ENCODE results near the gene EVPL.

Gene EVPL

DNA sequence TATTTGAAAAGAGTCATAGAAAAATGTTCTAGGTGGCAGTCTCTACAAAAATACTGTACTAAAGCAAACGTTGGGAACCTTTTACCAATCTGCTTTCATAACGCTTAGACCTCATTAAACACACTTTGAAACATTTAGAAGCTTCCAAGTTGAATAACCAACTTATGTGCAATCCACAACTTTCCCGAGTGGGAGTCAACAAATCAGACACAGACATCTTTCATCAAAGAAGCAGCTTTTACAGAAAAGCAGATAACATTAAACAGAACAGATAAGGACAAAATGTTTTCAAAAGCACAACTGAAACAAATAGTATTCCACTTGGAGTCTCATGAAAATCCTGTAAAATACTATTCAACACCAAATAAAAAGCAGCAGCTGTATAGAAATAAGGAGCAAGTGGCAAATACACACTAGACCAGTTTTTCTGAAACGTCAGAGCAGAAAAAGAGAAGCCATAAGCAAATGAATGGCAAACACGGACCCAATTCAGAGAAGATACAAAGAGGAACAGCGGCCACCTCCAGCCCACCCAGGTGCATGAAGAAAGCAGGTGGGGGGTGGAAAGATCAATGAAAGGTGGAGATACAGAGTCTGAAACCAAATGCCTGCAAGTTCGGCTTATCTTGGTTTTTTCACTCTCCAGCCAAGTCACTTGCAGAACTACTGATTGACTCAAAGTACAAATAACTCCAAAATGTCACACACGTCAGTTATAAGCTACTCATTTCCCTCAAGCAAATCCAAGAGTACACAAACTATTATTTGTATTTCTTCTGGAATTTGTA lies 67.9 kb downstream of the EVPL start:
- no peak for DNase-seq
